Left ventricle myocardium inferior (tissue), 1 donor: ENCODE results near the gene COLGALT1. TPM values are rescaled to one million over a fixed set of nuclear protein-coding genes. Genes with fewer than 3 reads are reported as not detected.
"Not testable (repeated sequence)": the region's sequence is repeated elsewhere in the genome, so short reads cannot be mapped to it uniquely, and the experiment has no call there.

Source experiments
- DNase-seq: peaks from one replicate; pipeline ENCODE4 v3.0.0-alpha.2; 2020
- H3K27ac ChIP-seq: fragments of 200-600 bp; replicated peaks from 2 replicates; pipeline ENCODE4 v1.8.0; 2021
- H3K27me3 ChIP-seq: fragments of 200-600 bp; 2 replicates; pipeline ENCODE4 v1.8.0; 2021; ENCODE audit warnings: low read depth
- H3K36me3 ChIP-seq: fragments of 200-600 bp; 2 replicates; pipeline ENCODE4 v1.8.0; 2021
- H3K4me1 ChIP-seq: fragments of 200-600 bp; 2 replicates; pipeline ENCODE4 v1.8.0; 2021
- H3K4me3 ChIP-seq: fragments of 200-600 bp; 2 replicates; pipeline ENCODE4 v1.8.0; 2021; ENCODE audit warnings: mild to moderate bottlenecking, moderate library complexity
- H3K9me3 ChIP-seq: fragments of 200-600 bp; replicated peaks from 2 replicates; pipeline ENCODE4 v1.8.0; 2021
- CTCF ChIP-seq: fragments of 200-600 bp; IDR thresholded peaks from 2 replicates; pipeline ENCODE4 v1.8.0; 2021; ENCODE audit warnings: antibody characterized with exemption, mild to moderate bottlenecking, borderline replicate concordance
- intact Hi-C: fragments of 100-400 bp; cut with micrococcal nuclease; formaldehyde crosslinking; loops from one replicate; pipeline ENCODE4 v1.11.0; 2022
- long read RNA-seq: library from polyadenylated mRNA; unstranded; transcript quantifications from one replicate; pipeline ENCODE4 v2.0.0, GENCODE V29; 2021
- total RNA-seq: library from RNA; stranded (reverse); fragmentation: NEBNext Ultra II Directional; extraction: Animal tissue kit (Norgen Biotek cat#: 25700); gene quantifications from one replicate; pipeline ENCODE4 v1.2.1, GENCODE V29; 2021
- donor health status: DM: no; HTN: yes; CAD: no; lungs with severe emphysema.

COLGALT1 gene
- 31.2 TPM for total RNA-seq
- long read RNA-seq, transcript COLGALT1-202 (2 exons, 2,941 nt): minor isoform, 14 of 63 reads
- long read RNA-seq, transcript COLGALT1-201 (12 exons, 3,704 nt): major isoform, 34 of 63 reads
- long read RNA-seq, partial matches to known transcripts: 9 of 63 reads
- long read RNA-seq, other reads (novel, unspliced or antisense): 6 of 63 reads

- peak within 1 kb of the TSS; percentile 86 for H3K4me3 ChIP-seq
- peaks cover 71% of the 10 kb centered on the region for H3K4me1 ChIP-seq
- peak; percentile 100 for DNase-seq
- TF ChIP-seq CTCF: no peak
- H3K9me3 ChIP-seq: no peaks in the 10 kb centered on the region
- H3K36me3 ChIP-seq: peaks cover 31% of the 10 kb centered on the region
- no peaks in the 10 kb centered on the region for H3K27me3 ChIP-seq
- peak within 1 kb of the TSS; percentile 95 for H3K27ac ChIP-seq
- intact Hi-C loops: no loop called here
Observed at GRCh38 chr19:17555480-17555928, at the start of gene COLGALT1. COLGALT1 (plus strand) TSS chr19:17555649; CDS start chr19:17555714, 65 bp downstream.

GRCh38 chr19:17506745-17507144 is 48.7 kb upstream of the COLGALT1 start:
- H3K4me1 ChIP-seq: peaks cover 54% of the 10 kb centered on the region
- H3K27ac ChIP-seq: peak overlapping the region; percentile 18
- H3K27me3 ChIP-seq: no peaks in the 10 kb centered on the region
- H3K9me3 ChIP-seq: no peaks in the 10 kb centered on the region
- H3K4me3 ChIP-seq: no peak overlapping the region
- no peak for TF ChIP-seq CTCF
- peaks cover 26% of the 10 kb centered on the region for H3K36me3 ChIP-seq
- intact Hi-C loops: no loop called here
- no peak for DNase-seq

GRCh38 chr19:17508558-17508933 is 46.9 kb upstream of the COLGALT1 start:
- intact Hi-C loops, H3K9me3 ChIP-seq, DNase-seq, H3K4me3 ChIP-seq, H3K27me3 ChIP-seq: not testable (repeated sequence)
- H3K27ac ChIP-seq: peak overlapping the region; percentile 52
- peaks cover 68% of the 10 kb centered on the region for H3K4me1 ChIP-seq
- peaks cover 18% of the 10 kb centered on the region for H3K36me3 ChIP-seq

- intact Hi-C loops: loop anchor here (2.0 kb wide), 1 partner anchor 40 kb away; the partner anchor contains the start of gene SLC27A1
- Histone ChIP-seq H3K4me1 (peaks cover 65% of the 10 kb centered on the region), H3K4me3 (peak overlapping the region; percentile 91), H3K36me3 (peaks cover 6% of the 10 kb centered on the region), H3K27me3 (no peaks in the 10 kb centered on the region), H3K9me3 (no peaks in the 10 kb centered on the region), H3K27ac (peak overlapping the region; percentile 99)
- no peak for DNase-seq
- TF ChIP-seq CTCF: no peak
Observed at GRCh38 chr19:17510220-17510993, 45.0 kb upstream of the COLGALT1 start.

GRCh38 chr19:17511724-17512573 is 43.5 kb upstream of the COLGALT1 start:
- peak overlapping the region; percentile 99 for H3K27ac ChIP-seq
- H3K4me3 ChIP-seq: peak overlapping the region; percentile 91
- intact Hi-C loops: loop anchor here (2.0 kb wide), 1 partner anchor 41 kb away; the partner anchor contains the start of gene SLC27A1
- TF ChIP-seq CTCF: peak; percentile 44
- peaks cover 11% of the 10 kb centered on the region for H3K36me3 ChIP-seq
- DNase-seq: peak; percentile 89
- no peaks in the 10 kb centered on the region for H3K27me3 ChIP-seq
- H3K9me3 ChIP-seq: no peaks in the 10 kb centered on the region
- H3K4me1 ChIP-seq: peaks cover 53% of the 10 kb centered on the region
